Cerebellar nuclear complex (tissue), 1 donor: ENCODE results near the gene CTNNA1.
"Not testable (repeated sequence)": the region's sequence is repeated elsewhere in the genome, so short reads cannot be mapped to it uniquely, and the experiment has no call there.

Source experiments
- DNase-seq, 2 experiments: peaks; one replicate each; lab custom pipeline; 2025; lab: John Stamatoyannopoulos, UW

Gene CTNNA1

DNA sequence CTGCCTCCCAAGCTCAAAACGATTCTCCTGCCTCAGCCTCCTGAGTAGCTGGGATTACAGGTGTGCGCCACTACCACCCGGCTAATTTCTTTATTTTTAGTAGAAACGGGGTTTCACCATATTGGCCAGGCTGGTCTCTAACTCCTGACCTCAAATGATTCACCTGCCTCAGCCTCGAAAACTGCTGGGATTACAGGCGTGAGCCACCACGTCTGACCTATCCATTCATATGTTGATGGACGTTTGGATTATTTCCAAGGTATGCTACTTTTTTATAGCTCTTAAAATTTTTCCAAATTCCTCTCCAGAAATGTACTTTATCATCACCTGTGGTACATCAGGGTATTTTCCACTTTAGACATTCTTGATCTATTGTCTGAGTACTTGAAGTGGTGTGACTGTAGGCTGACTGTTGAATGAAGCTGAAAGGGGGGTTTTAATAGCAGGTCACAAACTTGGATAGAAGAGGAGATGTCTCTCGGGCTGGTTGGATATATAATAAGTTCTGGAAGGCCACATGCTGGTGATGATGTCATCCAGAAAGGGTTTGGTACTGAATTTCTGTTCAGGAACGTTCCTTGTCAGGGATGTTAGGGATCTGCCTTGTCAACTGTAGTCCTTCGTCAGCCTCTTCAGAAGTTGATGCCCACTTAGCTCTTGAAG, 7.4 kb downstream of the CTNNA1 start:
- no peak for DNase-seq

- DNase-seq, result not testable (repeated sequence)
Measured at GRCh38 chr5:138761115-138761514, 7.9 kb downstream of the CTNNA1 start.

- DNase-seq, result not testable (repeated sequence)
Measured at GRCh38 chr5:138761670-138762069, 8.4 kb downstream of the CTNNA1 start.

DNA sequence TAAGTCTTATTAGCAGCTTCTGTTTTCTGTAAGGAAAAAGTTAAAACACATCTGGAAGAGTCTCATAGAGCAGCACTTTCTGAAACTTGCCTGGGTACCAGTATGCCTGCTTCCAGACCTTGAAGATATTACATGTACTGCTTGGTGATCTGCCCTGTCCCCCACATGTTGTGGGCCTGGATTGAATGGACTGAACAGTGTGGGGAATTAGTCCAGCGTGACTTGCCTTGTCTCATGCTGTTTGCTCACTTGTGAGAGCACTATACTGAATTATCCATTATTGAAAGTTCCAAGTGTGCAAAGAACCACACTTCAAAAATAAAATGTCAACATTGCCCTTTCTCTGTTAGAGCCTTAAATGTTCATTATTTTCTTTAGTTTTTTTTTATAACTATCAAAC, 8.9 kb downstream of the CTNNA1 start:
- no peak for DNase-seq

- DNase-seq, result no peak
Measured at GRCh38 chr5:138763037-138763778, 10.0 kb downstream of the CTNNA1 start.

- no peak for DNase-seq
Measured at GRCh38 chr5:138770291-138770690, 17.1 kb downstream of the CTNNA1 start.

DNA sequence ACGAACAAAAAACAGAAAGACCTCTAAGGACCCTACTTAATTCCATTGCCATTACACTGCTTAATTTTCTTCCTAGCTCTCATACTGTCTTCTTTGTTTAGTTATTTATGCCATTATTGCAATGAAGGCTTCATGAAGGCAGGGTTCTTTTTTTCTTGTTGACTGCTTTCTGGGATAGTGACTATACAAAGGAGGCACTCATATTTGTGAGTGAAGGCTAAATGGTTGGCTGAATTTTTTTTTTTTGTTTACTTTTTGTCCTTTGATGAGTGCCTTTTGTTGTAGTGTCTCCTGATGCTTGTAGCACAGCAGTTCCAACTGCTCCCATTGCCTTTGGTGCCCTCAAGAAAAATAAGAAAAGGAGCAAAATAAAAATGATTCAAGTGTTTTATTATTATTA, 17.8 kb downstream of the CTNNA1 start:
- no peak for DNase-seq

DNA sequence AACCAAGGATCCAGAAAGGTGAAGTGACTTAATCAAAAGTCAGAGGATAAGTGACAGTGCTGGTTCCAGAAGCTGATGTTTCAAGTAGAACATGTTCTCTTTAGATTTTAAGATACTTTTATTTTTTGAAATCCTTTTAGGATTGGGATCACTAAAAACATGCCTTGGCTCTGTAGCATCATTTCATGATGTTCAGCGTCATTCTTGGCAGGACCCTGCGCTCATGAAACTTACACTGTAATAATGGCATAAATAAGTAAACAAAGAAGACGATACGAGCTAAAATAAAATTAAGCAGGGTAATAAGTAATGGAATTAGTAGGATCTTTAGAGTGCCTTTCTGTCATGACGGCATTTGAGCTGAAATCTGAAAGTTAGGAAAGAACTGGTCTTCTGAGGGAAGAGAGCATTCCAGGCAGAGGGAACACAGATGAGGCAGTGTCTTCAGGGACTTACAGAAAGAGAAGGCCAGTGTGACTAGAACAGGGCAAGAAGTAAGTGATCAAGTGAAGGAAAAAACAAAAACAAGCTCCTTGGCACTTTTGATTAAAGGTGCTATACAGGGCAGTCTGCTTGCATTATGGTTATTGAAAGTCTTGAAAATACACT, 19.9 kb downstream of the CTNNA1 start:
- DNase-seq, result no peak

GRCh38 chr5:138773624-138774023, 20.4 kb downstream of the CTNNA1 start:
- DNase-seq, result not testable (repeated sequence)

DNA sequence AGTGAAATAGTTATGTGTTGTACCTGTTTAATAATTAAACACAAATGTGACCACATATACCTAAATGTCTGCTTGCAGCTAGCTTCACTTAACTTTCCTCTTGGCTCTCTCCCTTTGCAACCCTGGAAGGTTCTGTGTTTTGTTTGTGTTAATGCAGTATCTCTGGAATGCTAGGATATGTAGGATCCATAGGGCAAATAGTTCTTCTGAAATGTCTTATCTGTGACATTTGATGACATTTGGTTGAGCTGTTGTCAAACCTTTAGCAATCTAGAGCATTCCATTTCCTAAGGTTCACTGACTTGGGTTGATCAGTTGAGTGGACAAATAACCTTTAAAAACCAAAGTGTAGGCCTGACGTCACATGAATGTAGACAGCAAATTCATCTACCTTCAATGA, 21.8 kb downstream of the CTNNA1 start:
- no peak for DNase-seq

DNA sequence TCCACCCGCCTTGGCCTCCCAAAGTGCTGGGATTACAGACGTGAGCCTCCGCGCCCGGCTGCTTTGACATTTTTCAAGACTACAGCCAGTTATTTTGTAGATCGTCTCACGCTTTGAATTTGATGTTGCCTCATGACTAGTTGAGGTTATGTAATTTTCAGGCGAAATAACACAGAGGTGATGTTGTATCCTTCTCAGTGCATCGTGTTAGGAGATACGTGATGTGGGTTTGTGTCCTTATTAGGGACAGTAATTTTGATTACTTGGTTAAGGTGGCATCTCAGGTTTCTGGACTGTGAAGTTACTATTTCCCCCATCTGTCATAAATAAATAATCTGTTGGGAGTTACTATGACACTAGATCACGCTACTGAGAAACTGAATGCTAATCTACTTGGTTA, 25.0 kb downstream of the CTNNA1 start:
- no peak for DNase-seq

DNA sequence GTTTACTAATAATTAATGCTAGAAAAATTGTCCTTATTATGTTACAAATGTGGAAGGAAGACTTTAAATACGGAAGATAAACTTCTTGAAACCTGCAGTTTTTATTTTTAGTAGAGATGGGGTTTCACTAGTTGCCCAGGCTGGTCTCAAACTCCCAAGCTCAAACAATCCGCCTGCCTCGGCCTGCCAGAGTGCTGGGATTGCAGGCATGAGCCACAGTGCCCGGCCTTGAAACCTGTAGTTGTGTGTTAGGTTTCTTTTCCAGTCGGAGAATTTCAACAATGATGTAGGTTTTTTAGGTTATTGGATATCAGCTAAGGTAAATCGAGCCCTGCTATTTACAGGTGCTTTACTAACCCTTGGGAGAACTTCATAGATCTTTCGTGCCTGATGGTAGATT, 30.8 kb downstream of the CTNNA1 start:
- no peak for DNase-seq

DNA sequence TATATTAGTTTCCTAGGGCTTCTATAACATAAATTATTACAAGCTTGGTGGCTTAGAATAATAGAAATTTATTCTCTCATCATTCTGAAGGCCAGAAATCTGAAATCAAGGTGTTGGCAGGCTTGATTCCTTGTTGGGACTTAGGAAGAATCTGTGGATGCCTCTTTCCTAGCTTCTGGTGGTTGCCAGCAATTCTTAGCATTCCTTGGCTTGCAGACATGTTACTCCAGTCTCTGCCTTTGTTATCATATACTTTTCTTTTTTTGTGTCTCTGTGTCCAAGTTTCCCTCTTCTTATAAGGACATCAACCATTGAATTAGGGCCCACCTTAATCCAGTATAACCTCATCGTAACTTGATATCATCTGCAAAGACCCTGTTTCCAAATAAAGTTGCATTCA, 31.4 kb downstream of the CTNNA1 start:
- DNase-seq, result no peak

DNA sequence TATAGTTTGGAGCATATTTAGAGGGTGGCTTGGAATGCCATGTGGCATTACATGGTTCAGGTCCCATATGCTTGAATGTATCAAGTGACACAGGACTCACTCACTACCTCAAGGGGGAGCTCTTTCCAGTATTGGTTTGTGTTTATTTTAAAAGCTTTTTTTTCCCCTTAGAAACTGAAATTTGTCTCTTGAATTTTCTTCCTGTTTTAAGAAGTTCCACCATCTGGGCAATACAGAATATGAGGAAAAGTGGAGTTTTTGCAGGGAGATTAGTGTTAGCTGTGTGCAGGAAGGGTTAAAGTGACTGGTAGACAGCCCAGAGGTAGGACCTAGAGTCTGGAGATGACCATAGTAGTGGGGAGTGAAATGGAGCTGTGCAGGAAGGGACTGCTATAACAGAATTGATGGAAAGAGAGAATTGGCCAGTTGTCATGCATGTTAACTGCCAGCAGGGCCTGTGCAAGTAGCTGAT, 36.6 kb downstream of the CTNNA1 start:
- DNase-seq, result no peak

DNA sequence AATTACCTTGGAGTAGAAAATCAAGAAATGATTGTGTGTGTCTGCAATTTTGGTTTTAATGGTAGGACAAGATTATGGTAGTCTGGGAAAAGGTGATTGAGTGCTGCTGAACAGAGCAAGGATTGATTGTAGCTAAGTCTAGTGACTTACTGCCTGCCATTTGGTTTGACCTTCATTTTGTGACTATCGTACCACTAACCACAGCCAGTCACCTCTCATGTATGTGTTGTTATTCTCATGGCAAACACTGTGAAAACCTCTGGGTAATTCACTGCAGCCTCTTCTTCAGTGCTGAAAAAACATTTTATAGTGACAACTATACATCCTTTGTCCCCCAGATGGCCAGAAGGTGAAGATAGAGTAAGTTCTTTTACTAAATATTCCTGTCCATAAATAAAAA, 37.5 kb downstream of the CTNNA1 start:
- DNase-seq, result no peak

- DNase-seq, result no peak
Measured at GRCh38 chr5:138792195-138792790, 39.1 kb downstream of the CTNNA1 start.

DNA sequence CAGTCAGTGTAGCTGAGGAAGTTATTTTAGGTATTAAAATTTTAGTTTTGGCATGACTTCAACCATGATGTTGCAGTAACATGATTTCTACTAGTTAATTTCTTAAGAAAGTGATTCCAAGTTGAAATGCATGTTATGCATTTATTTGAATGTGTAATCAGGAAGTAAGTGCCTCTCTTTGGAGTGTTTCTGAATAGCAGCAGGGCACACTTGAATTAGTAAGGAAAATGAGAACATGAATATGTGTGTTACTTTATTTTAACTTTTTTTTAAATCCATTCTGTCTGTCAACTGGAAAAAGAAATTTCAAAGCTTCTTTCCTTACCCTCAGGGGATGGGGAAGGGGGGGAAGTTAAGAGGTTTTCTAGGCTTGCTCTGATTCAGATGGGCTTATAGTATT, 40.4 kb downstream of the CTNNA1 start:
- DNase-seq, result no peak

- no peak for DNase-seq
Measured at GRCh38 chr5:138803285-138803684, 50.1 kb downstream of the CTNNA1 start.

- no peak for DNase-seq
Measured at GRCh38 chr5:138803935-138804334, 50.7 kb downstream of the CTNNA1 start.

DNA sequence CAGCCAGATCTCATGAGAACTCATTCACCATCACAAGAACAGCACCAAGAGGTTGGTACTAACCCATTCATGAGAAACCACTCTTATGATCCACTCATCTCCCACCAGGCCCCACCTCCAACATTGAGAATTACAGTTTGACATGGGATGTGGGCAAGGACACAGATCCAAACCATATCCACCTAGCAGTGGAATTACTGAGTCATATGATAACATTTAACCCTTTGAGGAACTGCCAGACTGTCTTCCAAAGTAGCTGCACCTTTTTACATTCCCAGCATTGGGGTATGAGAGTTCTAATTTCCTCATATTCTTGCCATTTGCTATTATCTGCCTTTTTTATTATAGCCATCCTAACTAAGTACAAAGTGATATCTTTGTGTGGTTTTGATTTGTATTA, 51.9 kb downstream of the CTNNA1 start:
- no peak for DNase-seq

GRCh38 chr5:138807182-138807581, 54.0 kb downstream of the CTNNA1 start:
- no peak for DNase-seq

DNA sequence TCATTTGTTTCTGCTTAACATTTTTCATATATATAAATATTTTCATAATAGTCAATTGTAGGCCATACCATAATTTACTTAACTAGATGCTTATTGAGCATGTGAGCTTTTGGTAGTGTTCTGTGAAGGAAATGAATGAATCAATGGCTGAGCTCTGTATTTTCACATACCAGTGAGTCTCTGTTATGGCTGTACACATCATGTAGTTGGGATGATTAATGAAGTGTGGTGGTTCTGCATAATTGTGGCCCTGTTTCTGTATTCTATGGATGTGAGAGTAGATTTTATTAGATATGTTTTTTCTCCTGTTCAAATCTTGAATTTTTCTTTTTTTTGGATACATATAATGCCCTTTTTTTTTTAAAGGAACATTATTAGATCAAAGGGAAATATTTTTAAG, 56.2 kb downstream of the CTNNA1 start:
- DNase-seq, result no peak

GRCh38 chr5:138810861-138811260, 57.6 kb downstream of the CTNNA1 start:
- DNase-seq, result not testable (repeated sequence)
